Right lobe of liver (tissue), 4 donors: ENCODE measurements around the gene ITGB3.

Experiments
- CTCF ChIP-seq, 4 donors: fragments of 200-600 bp in 3 of 4; fragments of 450-650 bp in 1 of 4; IDR thresholded peaks; one replicate each; pipeline versions ENCODE4 v1.5.1 to v1.8.0; 2016 to 2022; ENCODE audit warnings: antibody characterized with exemption in 4 of 4, mild to moderate bottlenecking in 2 of 4
- POLR2A ChIP-seq: fragments of 450-650 bp; IDR thresholded peaks from one replicate; pipeline ENCODE4 v1.6.1; 2017; ENCODE audit warnings: antibody characterized with exemption, mild to moderate bottlenecking
- donor health status: DM: no; HTN: no; CAD: no.
- donor health status: DM: no; HTN: no; CAD: no.
- donor health status: DM: no; HTN: yes; CAD: no.

GRCh38 chr17:47230864-47231263 is 22.8 kb upstream of the ITGB3 start:
- no peak for TF ChIP-seq CTCF (IDR thresholded peaks at IDR 0.05)
- TF ChIP-seq POLR2A = peak; percentile 27
